GM19035 (cell line): Measurements from ENCODE around the gene CHRM2.

Experiments used
- ATAC-seq: cut with Tn5 transposase; IDR thresholded peaks from one replicate; pipeline ENCODE4 v1.9.1; 2021; ENCODE audit not compliant: unreplicated experiment

CHRM2 gene

DNA sequence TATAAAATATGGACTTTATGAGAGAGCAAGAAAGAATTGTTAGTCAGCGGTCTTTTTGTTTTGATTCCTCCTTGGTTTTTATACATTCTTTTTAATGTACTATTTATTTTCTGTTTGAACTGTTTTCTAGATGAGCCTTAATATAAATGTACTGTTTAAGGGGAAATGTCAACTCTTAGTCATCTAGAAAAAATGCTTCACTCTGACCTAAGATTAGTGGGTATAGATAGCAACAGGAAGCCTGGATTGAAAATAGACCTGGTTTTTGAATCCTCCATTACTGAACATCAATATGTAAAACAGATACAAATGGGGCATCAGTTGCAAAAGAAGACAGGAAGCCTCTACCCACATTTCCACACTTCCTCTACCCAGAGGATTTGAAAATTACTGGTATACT, 87.8 kb downstream of the CHRM2 start:
- no peak for ATAC-seq

DNA sequence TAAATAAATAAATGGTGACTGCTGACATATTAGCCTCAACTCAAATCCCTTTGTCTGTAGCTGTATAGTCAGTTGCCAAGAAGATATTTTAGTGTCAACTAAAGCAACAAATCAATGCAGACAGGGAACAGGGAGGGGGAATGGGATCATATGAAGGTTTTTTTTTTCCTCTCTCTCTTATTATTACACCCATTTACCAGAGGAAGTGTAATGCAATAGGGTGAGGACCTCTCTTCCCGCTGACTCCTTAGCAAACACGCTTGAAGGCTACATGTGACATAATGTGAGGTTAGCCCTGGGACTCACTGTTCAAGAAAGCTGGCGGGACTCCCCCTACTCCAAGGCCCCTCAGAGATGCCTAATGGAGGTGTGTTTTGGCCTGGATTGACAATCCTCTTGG, 88.2 kb downstream of the CHRM2 start:
- ATAC-seq = no peak

GRCh38 chr7:136957391-136957790, 88.9 kb downstream of the CHRM2 start:
- ATAC-seq = no peak

DNA sequence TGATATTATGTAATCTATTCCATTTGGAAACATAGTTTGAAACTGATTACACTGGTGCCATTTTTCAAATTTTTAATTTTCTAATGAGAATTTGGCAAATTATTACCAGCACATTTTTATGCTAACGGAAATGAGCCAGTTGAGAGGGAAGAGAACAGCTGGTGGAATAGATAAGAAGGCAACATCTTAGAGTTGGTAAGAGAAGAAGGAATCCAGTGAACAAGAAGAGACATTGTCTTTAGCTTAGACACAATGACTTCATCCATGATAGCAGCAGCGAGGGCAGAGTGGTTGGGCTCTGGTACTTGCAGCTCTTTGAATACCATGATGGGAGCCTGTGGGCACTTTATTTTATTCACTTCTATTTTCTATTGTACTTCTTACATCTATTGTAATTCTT, 89.6 kb downstream of the CHRM2 start:
- ATAC-seq = no peak

DNA sequence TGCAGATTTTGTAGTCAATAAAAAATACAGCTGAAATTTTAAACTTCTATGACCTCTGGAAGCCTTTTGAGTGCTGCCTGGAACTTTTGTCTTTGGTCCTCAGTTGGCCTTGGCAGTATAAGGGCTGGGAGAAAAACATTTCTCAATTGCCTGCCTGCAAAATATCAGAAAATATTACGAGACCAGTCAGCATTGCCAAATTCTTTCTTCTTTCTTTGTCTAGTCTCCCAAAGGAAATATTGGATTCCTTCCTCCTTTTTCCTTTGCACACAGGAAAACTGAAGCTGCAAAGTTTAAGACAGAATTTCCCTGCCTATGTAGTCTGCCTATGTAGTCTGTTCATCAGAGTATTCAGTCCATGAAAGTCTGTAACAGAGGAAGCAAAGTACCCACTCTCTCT, 95.9 kb downstream of the CHRM2 start:
- ATAC-seq = no peak

DNA sequence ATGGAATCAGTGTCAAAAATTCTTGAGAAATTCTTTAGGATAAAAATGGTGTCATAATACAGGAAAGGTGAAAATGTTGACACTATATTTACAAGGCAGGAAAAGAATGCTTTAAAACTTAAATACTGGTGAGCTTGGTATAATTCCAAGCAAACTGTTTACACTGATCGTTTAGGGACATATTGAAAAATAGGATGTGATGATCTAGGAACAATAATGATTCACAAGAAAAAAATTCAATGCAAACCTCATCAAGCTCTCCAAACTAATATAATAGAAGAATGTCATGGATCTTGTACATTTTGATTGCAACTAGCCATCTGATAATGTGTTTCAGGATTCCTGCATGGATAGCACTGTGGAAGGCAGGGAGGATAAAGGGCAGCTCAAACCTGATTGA, 98.4 kb downstream of the CHRM2 start:
- ATAC-seq = no peak

- no peak for ATAC-seq
Observed at GRCh38 chr7:136969761-136970160, 101.3 kb downstream of the CHRM2 start.

GRCh38 chr7:136971776-136972175, 103.3 kb downstream of the CHRM2 start:
- no peak for ATAC-seq

GRCh38 chr7:136976504-136977251, 108.2 kb downstream of the CHRM2 start:
- ATAC-seq = no peak

GRCh38 chr7:136993377-136993776, 124.9 kb downstream of the CHRM2 start:
- no peak for ATAC-seq

DNA sequence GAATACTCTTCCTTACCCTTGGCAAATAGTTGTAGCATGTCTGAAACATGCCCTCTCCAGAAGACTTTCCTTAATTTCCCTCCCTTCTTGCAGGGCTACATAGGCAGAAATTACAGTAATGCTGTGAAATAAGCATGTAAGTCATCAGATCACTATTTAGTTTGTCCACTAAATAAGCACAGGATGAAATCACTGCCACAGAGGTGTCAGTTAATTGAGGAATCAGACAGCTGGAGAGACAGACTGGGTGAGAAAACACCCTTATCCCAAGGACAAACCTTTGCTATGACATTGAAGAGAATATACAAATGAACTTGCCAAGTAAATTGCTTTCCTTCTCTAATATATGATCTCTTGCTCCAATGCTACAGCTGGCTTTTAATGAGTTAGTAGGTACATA, 129.3 kb downstream of the CHRM2 start:
- no peak for ATAC-seq

DNA sequence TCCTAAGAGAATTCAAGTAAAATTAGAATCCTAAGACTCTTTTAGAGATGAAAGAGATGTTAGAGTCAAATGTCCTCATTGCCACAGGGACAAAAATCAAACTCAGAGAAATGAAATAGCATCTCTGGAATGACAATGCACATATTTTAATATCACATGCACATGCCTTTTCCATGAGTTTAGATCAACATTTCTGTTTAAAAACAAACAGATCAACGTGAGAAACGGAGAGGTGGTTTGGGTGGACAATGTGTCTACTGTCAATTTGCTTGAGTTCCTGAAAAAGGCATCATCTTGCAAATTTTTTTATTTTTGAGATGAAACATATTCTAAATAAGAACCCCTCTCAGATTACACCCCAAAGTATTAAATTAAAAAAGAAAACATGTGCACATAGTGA, 130.0 kb downstream of the CHRM2 start:
- ATAC-seq = no peak

GRCh38 chr7:137000621-137001020, 132.2 kb downstream of the CHRM2 start:
- no peak for ATAC-seq

DNA sequence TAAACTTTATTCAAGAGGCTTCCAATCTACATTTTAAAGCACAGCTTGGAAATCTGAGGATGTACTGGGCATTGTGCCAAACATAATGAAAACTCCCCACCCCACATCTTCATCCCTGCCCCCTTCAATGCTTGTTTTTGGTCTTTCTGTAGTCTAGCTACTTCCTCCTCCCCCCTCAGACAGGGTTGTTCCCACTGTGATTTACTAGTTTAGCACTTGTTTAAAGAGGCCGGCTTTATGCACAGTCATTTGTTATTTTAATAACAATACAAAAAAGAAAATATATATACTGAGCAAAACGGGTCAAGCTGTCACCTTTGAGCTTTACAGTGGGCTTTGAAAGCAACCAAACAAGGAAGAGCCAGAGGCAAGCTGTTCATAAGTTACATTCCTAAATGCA, 132.6 kb downstream of the CHRM2 start:
- no peak for ATAC-seq

DNA sequence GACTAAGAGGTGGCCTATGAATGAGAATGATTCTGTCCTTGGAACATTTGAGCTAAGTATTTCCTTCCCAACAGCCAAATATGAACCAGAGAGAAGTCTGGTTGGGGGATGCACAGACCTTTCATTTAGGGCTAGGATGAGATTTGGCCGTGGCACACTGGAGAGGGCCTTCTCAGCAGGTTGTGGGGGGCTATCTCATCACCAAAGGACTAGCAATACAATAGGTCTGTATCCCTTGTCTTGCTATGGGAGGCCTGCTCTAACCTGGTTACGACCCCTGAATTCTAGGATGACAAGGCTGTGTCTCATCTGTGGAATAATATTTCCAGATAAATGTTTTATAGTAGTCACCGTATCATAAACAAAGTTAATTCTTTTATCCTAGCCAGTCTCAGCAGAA, 133.0 kb downstream of the CHRM2 start:
- ATAC-seq = no peak

DNA sequence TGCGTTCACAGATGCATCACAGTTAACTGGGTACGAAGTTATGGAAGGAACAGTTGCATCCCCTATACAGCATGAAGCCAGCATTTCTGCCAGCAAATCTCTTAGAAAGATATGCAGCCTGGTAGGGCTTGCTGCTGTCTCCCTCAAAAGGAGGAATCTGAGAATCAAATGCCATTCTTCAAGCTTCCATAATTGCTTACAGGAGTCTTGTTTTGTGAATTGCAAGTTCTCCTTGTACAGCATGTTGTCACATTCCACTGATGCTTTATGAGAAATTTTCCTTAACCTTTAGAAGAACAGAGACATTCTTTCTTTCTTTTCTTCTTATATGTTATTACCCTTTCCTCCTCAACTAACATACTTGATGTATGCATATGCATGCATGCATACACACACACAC, 134.6 kb downstream of the CHRM2 start:
- no peak for ATAC-seq

DNA sequence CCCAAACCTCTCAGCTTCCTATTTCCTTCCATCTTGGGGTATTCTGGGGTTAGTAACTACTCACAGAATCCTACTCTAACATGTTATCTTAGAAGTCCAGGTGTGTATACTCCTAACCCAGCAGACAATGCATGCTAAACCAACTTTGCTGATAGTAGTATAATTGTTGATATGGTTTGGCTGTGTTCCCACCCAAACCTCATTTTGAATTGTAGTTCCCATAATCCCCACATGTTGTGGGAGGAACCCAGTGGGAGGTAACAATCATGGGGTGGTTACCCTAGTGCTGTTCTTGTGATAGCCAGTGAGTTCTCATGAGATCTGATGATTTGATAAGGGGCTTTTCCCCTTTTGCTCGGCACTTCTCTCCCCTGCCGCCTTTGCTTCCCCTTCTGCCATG, 135.1 kb downstream of the CHRM2 start:
- no peak for ATAC-seq

DNA sequence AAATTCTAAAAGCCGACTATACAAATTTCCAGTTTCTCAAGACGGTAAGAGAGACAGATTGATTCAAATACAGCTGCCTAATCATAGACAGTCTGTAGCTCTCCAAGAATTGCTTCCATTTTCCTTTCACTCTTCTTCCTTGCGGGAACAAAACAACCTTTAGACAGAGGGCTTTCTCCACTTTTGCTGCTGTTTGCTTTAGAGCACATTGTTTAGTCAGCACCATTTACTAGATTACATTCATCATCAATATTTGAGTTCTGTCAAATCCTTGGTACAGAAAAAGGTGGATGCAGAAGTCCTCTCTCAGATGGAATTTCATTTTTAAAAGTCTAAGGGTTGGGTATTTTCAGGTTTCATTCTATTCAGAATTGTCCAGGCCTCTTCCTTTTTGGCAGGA, 137.4 kb downstream of the CHRM2 start:
- no peak for ATAC-seq

DNA sequence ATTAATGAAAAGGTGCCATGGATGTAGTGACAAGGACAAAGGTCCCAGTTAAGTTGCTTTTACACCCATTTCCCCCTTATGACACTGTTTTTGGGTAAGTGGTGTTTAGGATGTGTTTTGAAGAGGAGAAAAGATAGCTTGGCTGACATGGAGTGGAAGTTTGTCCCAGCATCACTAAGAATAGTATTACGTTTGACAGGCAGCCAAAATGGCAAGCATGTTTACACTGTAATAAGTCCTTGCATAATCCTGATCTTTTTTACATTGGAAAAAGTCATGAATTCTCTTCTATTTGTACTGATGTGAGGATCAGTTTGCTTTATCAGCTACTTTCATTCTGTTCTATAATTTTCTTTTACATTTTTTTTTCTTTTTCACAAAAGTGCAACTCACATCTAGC, 137.8 kb downstream of the CHRM2 start:
- no peak for ATAC-seq

- no peak for ATAC-seq
Observed at GRCh38 chr7:137007001-137007694, 138.7 kb downstream of the CHRM2 start.

- no peak for ATAC-seq
Observed at GRCh38 chr7:137009404-137009803, 141.0 kb downstream of the CHRM2 start.

DNA sequence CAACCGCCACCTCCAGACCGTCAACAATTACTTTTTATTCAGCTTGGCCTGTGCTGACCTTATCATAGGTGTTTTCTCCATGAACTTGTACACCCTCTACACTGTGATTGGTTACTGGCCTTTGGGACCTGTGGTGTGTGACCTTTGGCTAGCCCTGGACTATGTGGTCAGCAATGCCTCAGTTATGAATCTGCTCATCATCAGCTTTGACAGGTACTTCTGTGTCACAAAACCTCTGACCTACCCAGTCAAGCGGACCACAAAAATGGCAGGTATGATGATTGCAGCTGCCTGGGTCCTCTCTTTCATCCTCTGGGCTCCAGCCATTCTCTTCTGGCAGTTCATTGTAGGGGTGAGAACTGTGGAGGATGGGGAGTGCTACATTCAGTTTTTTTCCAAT, 146.6 kb downstream of the CHRM2 start:
- no peak for ATAC-seq

DNA sequence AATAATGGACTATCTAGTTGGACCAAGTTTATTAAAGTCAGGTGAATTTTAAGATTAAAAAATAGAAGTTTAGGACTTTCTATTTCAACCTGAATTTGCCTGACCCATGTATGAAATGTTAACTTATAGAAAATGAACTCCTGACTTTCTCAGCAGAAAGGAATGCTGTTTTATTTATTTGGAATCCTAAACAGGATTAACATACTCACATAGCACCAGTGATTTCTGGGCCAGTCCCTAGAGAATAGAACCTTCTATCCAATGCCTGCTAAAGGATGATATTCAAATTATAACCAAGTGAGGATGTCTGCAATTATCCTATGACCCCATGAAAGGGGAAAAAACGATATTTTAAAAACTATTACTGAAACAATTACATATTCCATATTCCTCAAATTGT, 148.8 kb downstream of the CHRM2 start:
- ATAC-seq = no peak
